PC-9 (cell line): ENCODE data around the gene SYNDIG1.

Source experiments
- EZH2 ChIP-seq: fragments of 200-600 bp; sonication (generic); IDR thresholded peaks from 2 replicates; pipeline ENCODE4 v1.8.0; 2017; ENCODE audit warnings: antibody characterized with exemption, low read depth
- TF ChIP-seq, protein P1 (sequence below): fragments of 200-600 bp; sonication (generic); conservative IDR thresholded peaks from 2 replicates; pipeline ENCODE4 v1.6.1; 2017; ENCODE audit warnings: mixed run types, antibody characterized with exemption, mild to moderate bottlenecking, moderate library complexity

DNA sequence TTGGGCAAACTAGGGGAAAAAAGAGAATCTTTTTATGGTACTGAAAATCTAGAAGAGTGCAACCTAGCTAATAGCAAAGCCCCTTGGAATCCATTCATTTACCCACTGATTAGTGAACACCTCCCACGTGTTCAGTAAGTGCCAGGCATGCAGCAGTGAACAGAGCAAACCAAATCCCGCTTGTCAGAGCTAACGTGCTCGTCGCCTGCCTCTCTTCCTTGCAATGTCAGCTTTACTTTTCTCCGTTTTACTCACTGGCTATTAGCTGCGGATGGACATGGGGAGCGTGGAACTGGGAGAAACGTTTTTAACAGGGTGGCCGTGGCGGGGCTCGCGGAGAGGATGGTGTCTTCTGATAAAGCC, 120.4 kb downstream of the SYNDIG1 start:
- TF ChIP-seq, protein P1, sequence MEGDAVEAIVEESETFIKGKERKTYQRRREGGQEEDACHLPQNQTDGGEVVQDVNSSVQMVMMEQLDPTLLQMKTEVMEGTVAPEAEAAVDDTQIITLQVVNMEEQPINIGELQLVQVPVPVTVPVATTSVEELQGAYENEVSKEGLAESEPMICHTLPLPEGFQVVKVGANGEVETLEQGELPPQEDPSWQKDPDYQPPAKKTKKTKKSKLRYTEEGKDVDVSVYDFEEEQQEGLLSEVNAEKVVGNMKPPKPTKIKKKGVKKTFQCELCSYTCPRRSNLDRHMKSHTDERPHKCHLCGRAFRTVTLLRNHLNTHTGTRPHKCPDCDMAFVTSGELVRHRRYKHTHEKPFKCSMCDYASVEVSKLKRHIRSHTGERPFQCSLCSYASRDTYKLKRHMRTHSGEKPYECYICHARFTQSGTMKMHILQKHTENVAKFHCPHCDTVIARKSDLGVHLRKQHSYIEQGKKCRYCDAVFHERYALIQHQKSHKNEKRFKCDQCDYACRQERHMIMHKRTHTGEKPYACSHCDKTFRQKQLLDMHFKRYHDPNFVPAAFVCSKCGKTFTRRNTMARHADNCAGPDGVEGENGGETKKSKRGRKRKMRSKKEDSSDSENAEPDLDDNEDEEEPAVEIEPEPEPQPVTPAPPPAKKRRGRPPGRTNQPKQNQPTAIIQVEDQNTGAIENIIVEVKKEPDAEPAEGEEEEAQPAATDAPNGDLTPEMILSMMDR = no peak
- no peak for TF ChIP-seq EZH2
